ENCODE results near the gene ULBP3. TPM values are rescaled to one million over a fixed set of nuclear protein-coding genes. Genes with fewer than 3 reads are reported as not detected.

Gene ULBP3
- 3.3 and 10.5 TPM in 2 replicates for total RNA-seq (2014; rRNA removed; shearing (Covaris generic))

- DNase-seq (ENCODE audit: low read depth): peak; percentile 94
These were observed at the start of gene ULBP3 for GRCh38 chr6:150068720-150069648. ULBP3 (minus strand) TSS chr6:150069121; CDS start chr6:150069066, 55 bp downstream.

GRCh38 chr6:150118627-150119026, 49.7 kb upstream of the ULBP3 start:
- DNase-seq (ENCODE audit: low read depth): no peak

GRCh38 chr6:150118203-150118602, 49.3 kb upstream of the ULBP3 start:
- DNase-seq (ENCODE audit: low read depth): no peak

GRCh38 chr6:150116200-150116800, 47.4 kb upstream of the ULBP3 start:
- DNase-seq (ENCODE audit: low read depth): no peak

GRCh38 chr6:150115769-150116168, 46.8 kb upstream of the ULBP3 start:
- DNase-seq (ENCODE audit: low read depth): no peak

GRCh38 chr6:150112233-150112632, 43.3 kb upstream of the ULBP3 start:
- no peak for DNase-seq (ENCODE audit: low read depth)

GRCh38 chr6:150102750-150103270, 33.9 kb upstream of the ULBP3 start:
- DNase-seq (ENCODE audit: low read depth): no peak

- no peak for DNase-seq (ENCODE audit: low read depth)
These were observed 31.8 kb upstream of the ULBP3 start for GRCh38 chr6:150100745-150101144.

GRCh38 chr6:150099953-150100352, 31.0 kb upstream of the ULBP3 start:
- no peak for DNase-seq (ENCODE audit: low read depth)

GRCh38 chr6:150099546-150099945, 30.6 kb upstream of the ULBP3 start:
- DNase-seq (ENCODE audit: low read depth): no peak

GRCh38 chr6:150098155-150098554, 29.2 kb upstream of the ULBP3 start:
- DNase-seq (ENCODE audit: low read depth): no peak

GRCh38 chr6:150093397-150093796, 24.5 kb upstream of the ULBP3 start:
- DNase-seq (ENCODE audit: low read depth): no peak

GRCh38 chr6:150091476-150091875, 22.6 kb upstream of the ULBP3 start:
- DNase-seq (ENCODE audit: low read depth): peak; percentile 21

- DNase-seq (ENCODE audit: low read depth): no peak
These were observed 21.4 kb upstream of the ULBP3 start for GRCh38 chr6:150090328-150090727.

- no peak for DNase-seq (ENCODE audit: low read depth)
These were observed 19.7 kb upstream of the ULBP3 start for GRCh38 chr6:150088481-150089154.

GRCh38 chr6:150087336-150087735, 18.4 kb upstream of the ULBP3 start:
- DNase-seq (ENCODE audit: low read depth): no peak

- DNase-seq (ENCODE audit: low read depth): no peak
These were observed 17.1 kb upstream of the ULBP3 start for GRCh38 chr6:150086026-150086425.

GRCh38 chr6:150084426-150084825, 15.5 kb upstream of the ULBP3 start:
- DNase-seq (ENCODE audit: low read depth): no peak

GRCh38 chr6:150083839-150084238, 14.9 kb upstream of the ULBP3 start:
- DNase-seq (ENCODE audit: low read depth): no peak

- no peak for DNase-seq (ENCODE audit: low read depth)
These were observed 12.8 kb upstream of the ULBP3 start for GRCh38 chr6:150081702-150082101.

- peak; percentile 28 for DNase-seq (ENCODE audit: low read depth)
These were observed 10.7 kb upstream of the ULBP3 start for GRCh38 chr6:150079604-150080003.

GRCh38 chr6:150078788-150079187, 9.9 kb upstream of the ULBP3 start:
- DNase-seq (ENCODE audit: low read depth): peak; percentile 7

Data from M059J (cell line).